SK-N-SH (cell line): ENCODE results near the gene CIT. TPM values are rescaled to one million over a fixed set of nuclear protein-coding genes. Genes with fewer than 3 reads are reported as not detected.

ENCODE experiments used
- CTCF ChIA-PET: fragments of 300-600, 350-600 bp; formaldehyde crosslinking; extraction: SDS; loops from one replicate; lab custom pipeline; 2021; lab: Yijun Ruan, JAX
- POLR2A ChIA-PET: fragments of 350-600 bp; sonication (Branson Sonifier 250); formaldehyde crosslinking; extraction: SDS; loops from one replicate; lab custom pipeline; 2020; ENCODE audit warnings: antibody characterized with exemption, inconsistent platforms; lab: Yijun Ruan, JAX
- DNase-seq: peaks from one replicate; pipeline ENCODE4 v3.0.0; 2012
- H2AFZ ChIP-seq: fragments of 200-600 bp; sonication (generic); 2 replicates; pipeline ENCODE4 v1.8.1; 2016; ENCODE audit warnings: antibody characterized with exemption, mild to moderate bottlenecking, low read depth
- H3F3A ChIP-seq: fragments of 200-600 bp; sonication (generic); replicated peaks from 2 replicates; pipeline ENCODE3; 2016; ENCODE audit warnings: antibody characterized with exemption, mild to moderate bottlenecking; ENCODE audit not compliant: insufficient read depth
- H3K27ac ChIP-seq, 2 experiments: fragments of 200-500 bp in 1 of 2; fragments of 200-600 bp in 1 of 2; sonication (Bioruptor generic) in 1 of 2; sonication (generic), shearing (Covaris generic) in 1 of 2; 2 replicates each; pipeline versions ENCODE4 v1.5.1 to v1.6.1; 2014 to 2016; ENCODE audit warnings: low read depth in 2 of 2, inconsistent platforms in 1 of 2, low read length in 1 of 2, mild to moderate bottlenecking in 1 of 2, mixed read lengths in 1 of 2
- H3K27me3 ChIP-seq: fragments of 200-600 bp; sonication (generic), shearing (Covaris generic); 2 replicates; pipeline ENCODE4 v1.6.1; 2016; ENCODE audit warnings: mixed run types; ENCODE audit not compliant: insufficient read depth
- H3K36me3 ChIP-seq, 2 experiments: fragments of 200-500 bp in 1 of 2; fragments of 200-600 bp in 1 of 2; sonication (Bioruptor generic) in 1 of 2; sonication (generic) in 1 of 2; replicated peaks in 1 of 2; 2 replicates each; pipeline versions ENCODE3 to v1.5.1; 2014 to 2016; ENCODE audit warnings: low read length in 1 of 2, mild to moderate bottlenecking in 1 of 2; ENCODE audit not compliant: insufficient read depth in 2 of 2, control insufficient read depth in 1 of 2
- H3K4me1 ChIP-seq, 2 experiments: fragments of 200-500 bp in 1 of 2; fragments of 200-600 bp in 1 of 2; sonication (Bioruptor generic) in 1 of 2; sonication (generic), shearing (Covaris generic) in 1 of 2; 2 replicates each; pipeline versions ENCODE4 v1.5.1 to v1.6.1; 2014 to 2016; ENCODE audit warnings: low read depth in 1 of 2, low read length in 1 of 2, mixed run types in 1 of 2; ENCODE audit not compliant: insufficient read depth in 2 of 2, control insufficient read depth in 1 of 2
- H3K4me2 ChIP-seq: fragments of 200-600 bp; sonication (generic), shearing (Covaris generic); 2 replicates; pipeline ENCODE4 v1.6.1; 2017; ENCODE audit warnings: mixed run types
- H3K4me3 ChIP-seq, 2 experiments: fragments of 200-500 bp in 1 of 2; fragments of 200-600 bp in 1 of 2; sonication (Bioruptor generic) in 1 of 2; sonication (generic), shearing (Covaris generic) in 1 of 2; 2 replicates each; pipeline versions ENCODE4 v1.5.1 to v1.8.1; 2014 to 2016; ENCODE audit warnings: low read depth in 2 of 2, inconsistent platforms in 1 of 2, low read length in 1 of 2, mild to moderate bottlenecking in 1 of 2, mixed read lengths in 1 of 2, moderate library complexity in 1 of 2
- H3K79me2 ChIP-seq: fragments of 200-600 bp; sonication (generic); 2 replicates; pipeline ENCODE4 v1.8.1; 2017; ENCODE audit warnings: mild to moderate bottlenecking; ENCODE audit not compliant: insufficient read depth
- H3K9ac ChIP-seq: fragments of 200-600 bp; sonication (generic); 2 replicates; pipeline ENCODE4 v1.6.1; 2017; ENCODE audit warnings: mixed run types
- H3K9me2 ChIP-seq: fragments of 200-600 bp; sonication (generic); 2 replicates; pipeline ENCODE4 v1.6.1; 2017; ENCODE audit warnings: mixed run types
- H3K9me3 ChIP-seq: fragments of 200-600 bp; sonication (generic); 2 replicates; pipeline ENCODE4 v1.6.1; 2017; ENCODE audit warnings: mixed run types, mild to moderate bottlenecking, moderate library complexity
- H4K20me1 ChIP-seq: fragments of 200-600 bp; sonication (generic); 2 replicates; pipeline ENCODE4 v1.6.1; 2017; ENCODE audit warnings: mild to moderate bottlenecking, mixed run types; ENCODE audit not compliant: insufficient read depth
- EP300 ChIP-seq, 2 experiments: IDR thresholded peaks; 2 replicates each; pipeline versions ENCODE4 v1.4.0 to v1.6.1; 2012; ENCODE audit warnings: borderline replicate concordance in 1 of 2, low read depth in 1 of 2, low read length in 1 of 2
- FOSL2 ChIP-seq: IDR thresholded peaks from 2 replicates; pipeline ENCODE4 v1.4.0; 2012; ENCODE audit warnings: low read depth, mild to moderate bottlenecking, moderate library complexity, borderline replicate concordance
- FOXJ3 ChIP-seq: sonication (generic); formaldehyde crosslinking; IDR thresholded peaks from 2 replicates; pipeline ENCODE4 v1.5.1; 2020; ENCODE audit warnings: mild to moderate bottlenecking, missing genetic modification reagents
- GABPA ChIP-seq: IDR thresholded peaks from 2 replicates; pipeline ENCODE4 v1.4.0; 2012; ENCODE audit warnings: low read depth, mild to moderate bottlenecking
- POLR2AphosphoS5 ChIP-seq: IDR thresholded peaks from 2 replicates; pipeline ENCODE4 v1.6.1; 2012; ENCODE audit warnings: low read depth, low read length
- RCOR1 ChIP-seq: fragments of 150-350 bp; IDR thresholded peaks from 2 replicates; pipeline ENCODE4 v1.6.1; 2017; ENCODE audit warnings: antibody characterized with exemption, low read length
- TAF1 ChIP-seq: IDR thresholded peaks from 2 replicates; pipeline ENCODE4 v1.6.1; 2012; ENCODE audit warnings: low read depth, mild to moderate bottlenecking, low read length, moderate library complexity, borderline replicate concordance
- TCF12 ChIP-seq: IDR thresholded peaks from 2 replicates; pipeline ENCODE4 v1.4.0; 2012
- TEAD4 ChIP-seq: IDR thresholded peaks from 2 replicates; pipeline ENCODE4 v1.4.0; 2012; ENCODE audit warnings: mild to moderate bottlenecking, borderline replicate concordance; ENCODE audit not compliant: insufficient read depth
- USF2 ChIP-seq: fragments of 150-350 bp; IDR thresholded peaks from 2 replicates; pipeline ENCODE4 v1.6.1; 2017; ENCODE audit warnings: antibody characterized with exemption, low read length, low read depth, borderline replicate concordance
- YY1 ChIP-seq: IDR thresholded peaks from 2 replicates; pipeline ENCODE4 v1.4.0; 2012; ENCODE audit warnings: low read depth, mild to moderate bottlenecking
- ZBTB33 ChIP-seq: IDR thresholded peaks from 2 replicates; pipeline ENCODE4 v1.4.0; 2012; ENCODE audit warnings: low read depth, borderline replicate concordance
- WGBS: methylation state at CpG from one replicate; pipeline ENCODE4 v1.1.6; 2017; ENCODE audit warnings: low lambda C conversion rate; 5-methylcytosine and 5-hydroxymethylcytosine counted together
- polyA plus RNA-seq, 3 experiments: library from polyadenylated mRNA; depleted of rRNA; stranded (reverse); fragments of >200 nt; gene quantifications; 2 replicates each; pipeline ENCODE4 v1.2.3, GENCODE V29; 2012
- TF ChIP-seq, protein P1 (sequence below): IDR thresholded peaks from 2 replicates; pipeline ENCODE4 v1.4.0; 2012; ENCODE audit warnings: low read depth
- TF ChIP-seq, protein P2 (sequence below): IDR thresholded peaks from 2 replicates; pipeline ENCODE4; 2012

Gene CIT
- polyA plus RNA-seq, 1 of the 3 experiments (the other 2 are of a cell fraction), result 7.7 TPM

- POLR2A ChIA-PET, result no interaction called here
Measured at GRCh38 chr12:119740830-119741229, 136.3 kb downstream of the CIT start.

DNA sequence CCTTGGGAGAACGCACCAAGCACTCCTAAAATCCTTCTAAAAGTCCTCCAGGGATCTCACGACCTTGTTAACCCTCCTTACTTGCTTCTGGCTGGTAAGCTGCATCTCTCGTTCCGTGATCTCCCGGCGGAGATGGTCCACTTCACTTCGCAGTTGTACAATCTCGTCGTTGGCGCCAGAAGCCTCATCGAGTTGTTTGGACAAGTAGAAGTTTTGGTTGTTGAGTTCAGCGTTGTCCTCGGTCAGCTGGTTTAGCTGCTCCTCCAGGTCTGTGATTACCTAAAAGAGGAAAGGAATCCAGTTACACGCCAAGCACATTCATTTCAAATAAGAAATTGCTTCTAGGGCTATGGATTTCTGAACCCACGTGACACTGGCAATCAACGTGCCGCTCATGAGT, 142.0 kb downstream of the CIT start:
- no peaks in the 10 kb centered on the region for H4K20me1 ChIP-seq
- H3K4me3 ChIP-seq, result no peak overlapping the region
- H3K9me2 ChIP-seq, result no peaks in the 10 kb centered on the region
- H3K27ac ChIP-seq, result no peak overlapping the region
- DNase-seq, result no peak
- POLR2A ChIA-PET, result no interaction called here
- no peaks in the 10 kb centered on the region for H3K4me1 ChIP-seq
- H3K79me2 ChIP-seq, result no peaks in the 10 kb centered on the region
- TF ChIP-seq YY1 (no peak), FOXJ3 (no peak), TCF12 (no peak), ZBTB33 (no peak), GABPA (no peak), POLR2AphosphoS5 (no peak), FOSL2 (no peak), TEAD4 (no peak), TAF1 (no peak), EP300 (IDR thresholded peaks at IDR 0.05; ENCODE audit: borderline replicate concordance in 1 of 2, low read depth in 1 of 2, low read length in 1 of 2) (no peak), RCOR1 (no peak)
- TF ChIP-seq, protein P1, sequence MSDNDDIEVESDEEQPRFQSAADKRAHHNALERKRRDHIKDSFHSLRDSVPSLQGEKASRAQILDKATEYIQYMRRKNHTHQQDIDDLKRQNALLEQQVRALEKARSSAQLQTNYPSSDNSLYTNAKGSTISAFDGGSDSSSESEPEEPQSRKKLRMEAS, result no peak
- TF ChIP-seq, protein P2, sequence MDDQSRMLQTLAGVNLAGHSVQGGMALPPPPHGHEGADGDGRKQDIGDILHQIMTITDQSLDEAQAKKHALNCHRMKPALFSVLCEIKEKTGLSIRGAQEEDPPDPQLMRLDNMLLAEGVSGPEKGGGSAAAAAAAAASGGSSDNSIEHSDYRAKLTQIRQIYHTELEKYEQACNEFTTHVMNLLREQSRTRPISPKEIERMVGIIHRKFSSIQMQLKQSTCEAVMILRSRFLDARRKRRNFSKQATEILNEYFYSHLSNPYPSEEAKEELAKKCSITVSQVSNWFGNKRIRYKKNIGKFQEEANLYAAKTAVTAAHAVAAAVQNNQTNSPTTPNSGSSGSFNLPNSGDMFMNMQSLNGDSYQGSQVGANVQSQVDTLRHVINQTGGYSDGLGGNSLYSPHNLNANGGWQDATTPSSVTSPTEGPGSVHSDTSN, result no peak
- WGBS, result 98% methylated on average over 17 of the region's 17 CpGs
- H3K9ac ChIP-seq, result no peak overlapping the region
- no peak overlapping the region for H3K4me2 ChIP-seq
- CTCF ChIA-PET, result interaction anchor here (1.5 kb wide), 1 partner anchor 40 kb away, joined by 4 read pairs; no protein-coding TSS in a partner anchor
- H3F3A ChIP-seq, result no peaks in the 10 kb centered on the region
- no peak overlapping the region for H2AFZ ChIP-seq
- no peaks in the 10 kb centered on the region for H3K9me3 ChIP-seq
- no peaks in the 10 kb centered on the region for H3K27me3 ChIP-seq
- peaks cover 8 to 10% of the 10 kb centered on the region in 2 experiments for H3K36me3 ChIP-seq

More at GRCh38 chr12:119740830-119741229, 136.3 kb downstream of the CIT start:
- Histone ChIP-seq H2AFZ (no peak overlapping the region), H3K9me2 (no peaks in the 10 kb centered on the region), H3K4me2 (no peak overlapping the region), H3K79me2 (no peaks in the 10 kb centered on the region), H3K36me3 (peaks cover 8 to 40% of the 10 kb centered on the region in 2 experiments), H3K27me3 (no peaks in the 10 kb centered on the region), H3K9ac (no peak overlapping the region), H3K4me1 (no peaks in the 10 kb centered on the region), H4K20me1 (no peaks in the 10 kb centered on the region), H3K9me3 (peaks cover 11% of the 10 kb centered on the region), H3F3A (no peaks in the 10 kb centered on the region), H3K27ac (no peak overlapping the region), H3K4me3 (no peak overlapping the region)
- WGBS, result 99% methylated on average over 4 of the region's 4 CpGs
- CTCF ChIA-PET, result interaction anchor here (0.6 kb wide), 1 partner anchor 40 kb away, joined by 3 read pairs; no protein-coding TSS in a partner anchor
- TF ChIP-seq FOSL2 (no peak), USF2 (no peak), TEAD4 (no peak)
- TF ChIP-seq, protein P1, result no peak
- DNase-seq, result no peak
